Measurements from ENCODE around the gene TBC1D7. TPM values are rescaled to one million over a fixed set of nuclear protein-coding genes. Genes with fewer than 3 reads are reported as not detected.

TBC1D7 gene
- polyA plus RNA-seq, 1 of the 3 experiments (the other 2 are of a cell fraction): 25.2 TPM

DNA sequence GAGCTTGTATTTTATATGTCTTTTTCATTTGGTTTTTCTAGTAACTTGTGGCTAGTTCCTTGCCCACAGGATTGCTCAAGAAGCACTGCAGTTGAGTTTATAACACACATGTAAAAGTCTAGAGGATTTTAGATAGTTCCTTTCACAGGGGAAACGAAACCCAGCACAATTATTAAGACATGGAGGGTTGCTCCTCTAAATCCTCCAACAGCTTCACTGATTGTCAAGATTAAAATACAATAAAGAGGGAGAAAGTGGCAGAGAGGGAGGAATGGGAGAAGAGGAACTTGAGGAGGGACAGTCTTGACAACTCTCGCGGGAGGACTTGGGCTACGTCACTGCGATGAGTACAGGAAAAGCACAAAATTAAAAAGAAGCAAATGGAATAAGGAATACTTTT is 9.7 kb upstream of the TBC1D7 start:
- H3K36me3 ChIP-seq (replicated peaks in 1 of 2; ENCODE audit: control insufficient read depth in 1 of 2, insufficient read depth in 2 of 2, low read length in 1 of 2): no peaks in the 10 kb centered on the region
- no peaks in the 10 kb centered on the region for H3K79me2 ChIP-seq (ENCODE audit: insufficient read depth)
- H3K4me1 ChIP-seq (ENCODE audit: control insufficient read depth in 1 of 2, insufficient read depth in 2 of 2, low read depth in 1 of 2, low read length in 1 of 2): peaks cover 0 to 4% of the 10 kb centered on the region in 2 experiments; a peak in 2 of 4 replicates
- no peaks in the 10 kb centered on the region for H3K9me3 ChIP-seq
- CTCF ChIA-PET: interaction anchor here (0.6 to 3.6 kb wide), 8 partner anchors 188 to 427 kb away, joined by 3 to 18 read pairs (median 4); partner anchors contain the start of gene SIRT5
- no peak overlapping the region for H2AFZ ChIP-seq (ENCODE audit: low read depth)
- no peaks in the 10 kb centered on the region for H3K9me2 ChIP-seq
- no peaks in the 10 kb centered on the region for H3F3A ChIP-seq (replicated peaks; ENCODE audit: insufficient read depth)
- no peak overlapping the region for H3K4me3 ChIP-seq (ENCODE audit: low read depth in 2 of 2, low read length in 1 of 2)
- H3K4me2 ChIP-seq: no peak overlapping the region
- POLR2A ChIA-PET: no interaction called here
- no peak overlapping the region for H3K9ac ChIP-seq
- H3K27me3 ChIP-seq (ENCODE audit: insufficient read depth): no peaks in the 10 kb centered on the region
- DNase-seq: no peak
- 93% methylated on average over 5 of the region's 5 CpGs for WGBS (ENCODE audit: low lambda C conversion rate)
- no peak overlapping the region for H3K27ac ChIP-seq (ENCODE audit: low read depth in 2 of 2, low read length in 1 of 2)
- TF ChIP-seq CHD2 (IDR thresholded peaks at IDR 0.05; ENCODE audit: low read length, partially characterized antibody): no peak
- TF ChIP-seq, protein P1, sequence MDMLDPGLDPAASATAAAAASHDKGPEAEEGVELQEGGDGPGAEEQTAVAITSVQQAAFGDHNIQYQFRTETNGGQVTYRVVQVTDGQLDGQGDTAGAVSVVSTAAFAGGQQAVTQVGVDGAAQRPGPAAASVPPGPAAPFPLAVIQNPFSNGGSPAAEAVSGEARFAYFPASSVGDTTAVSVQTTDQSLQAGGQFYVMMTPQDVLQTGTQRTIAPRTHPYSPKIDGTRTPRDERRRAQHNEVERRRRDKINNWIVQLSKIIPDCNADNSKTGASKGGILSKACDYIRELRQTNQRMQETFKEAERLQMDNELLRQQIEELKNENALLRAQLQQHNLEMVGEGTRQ (IDR thresholded peaks at IDR 0.05; ENCODE audit: borderline replicate concordance, low read depth, low read length): no peak
- TF ChIP-seq NFIC (IDR thresholded peaks at IDR 0.05; ENCODE audit: borderline replicate concordance): no peak
- no peak for TF ChIP-seq RAD21 (IDR thresholded peaks at IDR 0.05; ENCODE audit: low read length)
- H4K20me1 ChIP-seq (ENCODE audit: insufficient read depth): no peaks in the 10 kb centered on the region

DNA sequence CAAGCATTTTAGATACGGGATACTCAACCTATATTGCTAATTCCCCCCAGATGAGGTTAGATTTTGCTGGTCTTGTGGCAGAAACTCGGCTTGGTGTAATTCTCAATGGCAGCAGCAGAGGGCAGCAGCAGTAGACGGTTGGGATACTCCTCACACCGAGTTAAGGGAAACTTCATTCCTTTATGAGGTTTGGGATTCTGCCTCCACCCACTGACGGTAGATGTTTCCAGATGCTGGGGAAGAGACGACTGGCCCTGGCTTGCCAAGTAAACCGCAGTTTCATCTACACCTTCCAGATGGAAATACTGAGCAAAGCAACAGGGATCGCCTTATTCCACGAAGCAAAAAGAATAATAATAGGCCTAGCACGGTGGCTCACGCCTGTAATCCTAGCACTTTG is 8.2 kb upstream of the TBC1D7 start:
- H3K4me2 ChIP-seq: no peak overlapping the region
- no peaks in the 10 kb centered on the region for H3F3A ChIP-seq (replicated peaks; ENCODE audit: insufficient read depth)
- peak; percentile 80 for DNase-seq
- H3K4me3 ChIP-seq (ENCODE audit: low read depth in 2 of 2, low read length in 1 of 2): no peak overlapping the region; a peak in 1 of 4 replicates
- H3K9me2 ChIP-seq: no peaks in the 10 kb centered on the region
- H3K79me2 ChIP-seq (ENCODE audit: insufficient read depth): no peaks in the 10 kb centered on the region
- no peaks in the 10 kb centered on the region for H4K20me1 ChIP-seq (ENCODE audit: insufficient read depth)
- TF ChIP-seq CHD2 (IDR thresholded peaks at IDR 0.05; ENCODE audit: low read length, partially characterized antibody): peak; percentile 26
- TF ChIP-seq RCOR1 (IDR thresholded peaks at IDR 0.05; ENCODE audit: low read length): peak; percentile 50
- TF ChIP-seq SMC3 (IDR thresholded peaks at IDR 0.05; ENCODE audit: low read depth, low read length): peak; percentile 97
- TF ChIP-seq, protein P2, sequence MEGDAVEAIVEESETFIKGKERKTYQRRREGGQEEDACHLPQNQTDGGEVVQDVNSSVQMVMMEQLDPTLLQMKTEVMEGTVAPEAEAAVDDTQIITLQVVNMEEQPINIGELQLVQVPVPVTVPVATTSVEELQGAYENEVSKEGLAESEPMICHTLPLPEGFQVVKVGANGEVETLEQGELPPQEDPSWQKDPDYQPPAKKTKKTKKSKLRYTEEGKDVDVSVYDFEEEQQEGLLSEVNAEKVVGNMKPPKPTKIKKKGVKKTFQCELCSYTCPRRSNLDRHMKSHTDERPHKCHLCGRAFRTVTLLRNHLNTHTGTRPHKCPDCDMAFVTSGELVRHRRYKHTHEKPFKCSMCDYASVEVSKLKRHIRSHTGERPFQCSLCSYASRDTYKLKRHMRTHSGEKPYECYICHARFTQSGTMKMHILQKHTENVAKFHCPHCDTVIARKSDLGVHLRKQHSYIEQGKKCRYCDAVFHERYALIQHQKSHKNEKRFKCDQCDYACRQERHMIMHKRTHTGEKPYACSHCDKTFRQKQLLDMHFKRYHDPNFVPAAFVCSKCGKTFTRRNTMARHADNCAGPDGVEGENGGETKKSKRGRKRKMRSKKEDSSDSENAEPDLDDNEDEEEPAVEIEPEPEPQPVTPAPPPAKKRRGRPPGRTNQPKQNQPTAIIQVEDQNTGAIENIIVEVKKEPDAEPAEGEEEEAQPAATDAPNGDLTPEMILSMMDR (IDR thresholded peaks at IDR 0.05): peak; percentile 91
- TF ChIP-seq RAD21 (IDR thresholded peaks at IDR 0.05; ENCODE audit: low read length): peak; percentile 99
- TF ChIP-seq RFX5 (IDR thresholded peaks at IDR 0.05; ENCODE audit: low read length): 0 out of 2 replicates have a peak, but pooled peaks have one; percentile 35
- no peak for TF ChIP-seq RXRA (IDR thresholded peaks at IDR 0.05; ENCODE audit: borderline replicate concordance, low read depth)
- TF ChIP-seq, protein P1 (IDR thresholded peaks at IDR 0.05; ENCODE audit: borderline replicate concordance, low read depth, low read length): no peak
- H3K27ac ChIP-seq (ENCODE audit: low read depth in 2 of 2, low read length in 1 of 2): no peak overlapping the region
- ChIA-PET POLR2A (no interaction called here), CTCF (interaction anchor here (0.9 to 3.6 kb wide), 6 partner anchors 11 to 730 kb away, joined by 3 to 18 read pairs (median 4); partner anchors contain the start of gene SIRT5)
- no peaks in the 10 kb centered on the region for H3K36me3 ChIP-seq (replicated peaks in 1 of 2; ENCODE audit: control insufficient read depth in 1 of 2, insufficient read depth in 2 of 2, low read length in 1 of 2)
- H3K4me1 ChIP-seq (ENCODE audit: control insufficient read depth in 1 of 2, insufficient read depth in 2 of 2, low read depth in 1 of 2, low read length in 1 of 2): peaks cover 0 to 4% of the 10 kb centered on the region in 2 experiments; a peak in 2 of 4 replicates
- no peak overlapping the region for H3K9ac ChIP-seq
- WGBS (ENCODE audit: low lambda C conversion rate): 36% methylated on average over 11 of the region's 11 CpGs
- H3K27me3 ChIP-seq (ENCODE audit: insufficient read depth): no peaks in the 10 kb centered on the region
- no peak overlapping the region for H2AFZ ChIP-seq (ENCODE audit: low read depth)
- H3K9me3 ChIP-seq: no peaks in the 10 kb centered on the region

All from SK-N-SH (cell line).